A549 (cell line): ENCODE results near the gene CDK14.

Source experiments
- EHMT2 ChIP-seq: fragments of 200-600 bp; sonication (generic); IDR thresholded peaks from 2 replicates; pipeline ENCODE4 v1.6.1; 2016; ENCODE audit warnings: antibody characterized with exemption, low read depth, mild to moderate bottlenecking, moderate library complexity
- EP300 ChIP-seq, 2 experiments: fragments of >200 bp; sonication (Bioruptor Twin); formaldehyde crosslinking; IDR thresholded peaks; 2 replicates in 1 of 2; 3 replicates in 1 of 2; pipeline ENCODE4 v1.6.1; 2016 to 2017
- HEYL ChIP-seq: fragments of 250-450 bp; sonication (Bioruptor Pico); IDR thresholded peaks from 2 replicates; pipeline ENCODE4 v1.8.0; 2021; ENCODE audit warnings: mild to moderate bottlenecking, moderate library complexity
- MAZ ChIP-seq: fragments of 150-350 bp; IDR thresholded peaks from 2 replicates; pipeline ENCODE4 v1.6.1; 2014; ENCODE audit warnings: antibody characterized with exemption, low read depth, low read length, borderline replicate concordance
- POLR2A ChIP-seq: IDR thresholded peaks from 2 replicates; pipeline ENCODE4 v1.6.1; 2012; ENCODE audit warnings: mild to moderate bottlenecking, low read length
- SREBF2 ChIP-seq: fragments of 450-650 bp; IDR thresholded peaks from 2 replicates; pipeline ENCODE4 v1.6.1; 2014; ENCODE audit warnings: mild to moderate bottlenecking, moderate library complexity
- USF2 ChIP-seq: fragments of 450-650 bp; IDR thresholded peaks from 2 replicates; pipeline ENCODE4 v1.6.1; 2014; ENCODE audit warnings: antibody characterized with exemption
- TF ChIP-seq, protein P1 (sequence below): fragments of 200-600 bp; sonication (generic); IDR thresholded peaks from 2 replicates; pipeline ENCODE4 v1.6.1; 2016; ENCODE audit warnings: antibody characterized with exemption, mild to moderate bottlenecking, moderate library complexity
- TF ChIP-seq, protein P2 (sequence below): fragments of >200 bp; sonication (Bioruptor Twin); formaldehyde crosslinking; IDR thresholded peaks from 3 replicates; pipeline ENCODE4 v1.5.1; 2016
- TF ChIP-seq, protein P3 (sequence below): IDR thresholded peaks from 2 replicates; pipeline ENCODE4 v1.6.1; 2012

GRCh38 chr7:90972906-90973550 is 376.9 kb downstream of the CDK14 start:
- TF ChIP-seq, protein P1, sequence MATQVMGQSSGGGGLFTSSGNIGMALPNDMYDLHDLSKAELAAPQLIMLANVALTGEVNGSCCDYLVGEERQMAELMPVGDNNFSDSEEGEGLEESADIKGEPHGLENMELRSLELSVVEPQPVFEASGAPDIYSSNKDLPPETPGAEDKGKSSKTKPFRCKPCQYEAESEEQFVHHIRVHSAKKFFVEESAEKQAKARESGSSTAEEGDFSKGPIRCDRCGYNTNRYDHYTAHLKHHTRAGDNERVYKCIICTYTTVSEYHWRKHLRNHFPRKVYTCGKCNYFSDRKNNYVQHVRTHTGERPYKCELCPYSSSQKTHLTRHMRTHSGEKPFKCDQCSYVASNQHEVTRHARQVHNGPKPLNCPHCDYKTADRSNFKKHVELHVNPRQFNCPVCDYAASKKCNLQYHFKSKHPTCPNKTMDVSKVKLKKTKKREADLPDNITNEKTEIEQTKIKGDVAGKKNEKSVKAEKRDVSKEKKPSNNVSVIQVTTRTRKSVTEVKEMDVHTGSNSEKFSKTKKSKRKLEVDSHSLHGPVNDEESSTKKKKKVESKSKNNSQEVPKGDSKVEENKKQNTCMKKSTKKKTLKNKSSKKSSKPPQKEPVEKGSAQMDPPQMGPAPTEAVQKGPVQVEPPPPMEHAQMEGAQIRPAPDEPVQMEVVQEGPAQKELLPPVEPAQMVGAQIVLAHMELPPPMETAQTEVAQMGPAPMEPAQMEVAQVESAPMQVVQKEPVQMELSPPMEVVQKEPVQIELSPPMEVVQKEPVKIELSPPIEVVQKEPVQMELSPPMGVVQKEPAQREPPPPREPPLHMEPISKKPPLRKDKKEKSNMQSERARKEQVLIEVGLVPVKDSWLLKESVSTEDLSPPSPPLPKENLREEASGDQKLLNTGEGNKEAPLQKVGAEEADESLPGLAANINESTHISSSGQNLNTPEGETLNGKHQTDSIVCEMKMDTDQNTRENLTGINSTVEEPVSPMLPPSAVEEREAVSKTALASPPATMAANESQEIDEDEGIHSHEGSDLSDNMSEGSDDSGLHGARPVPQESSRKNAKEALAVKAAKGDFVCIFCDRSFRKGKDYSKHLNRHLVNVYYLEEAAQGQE: no peak
- TF ChIP-seq, protein P2, sequence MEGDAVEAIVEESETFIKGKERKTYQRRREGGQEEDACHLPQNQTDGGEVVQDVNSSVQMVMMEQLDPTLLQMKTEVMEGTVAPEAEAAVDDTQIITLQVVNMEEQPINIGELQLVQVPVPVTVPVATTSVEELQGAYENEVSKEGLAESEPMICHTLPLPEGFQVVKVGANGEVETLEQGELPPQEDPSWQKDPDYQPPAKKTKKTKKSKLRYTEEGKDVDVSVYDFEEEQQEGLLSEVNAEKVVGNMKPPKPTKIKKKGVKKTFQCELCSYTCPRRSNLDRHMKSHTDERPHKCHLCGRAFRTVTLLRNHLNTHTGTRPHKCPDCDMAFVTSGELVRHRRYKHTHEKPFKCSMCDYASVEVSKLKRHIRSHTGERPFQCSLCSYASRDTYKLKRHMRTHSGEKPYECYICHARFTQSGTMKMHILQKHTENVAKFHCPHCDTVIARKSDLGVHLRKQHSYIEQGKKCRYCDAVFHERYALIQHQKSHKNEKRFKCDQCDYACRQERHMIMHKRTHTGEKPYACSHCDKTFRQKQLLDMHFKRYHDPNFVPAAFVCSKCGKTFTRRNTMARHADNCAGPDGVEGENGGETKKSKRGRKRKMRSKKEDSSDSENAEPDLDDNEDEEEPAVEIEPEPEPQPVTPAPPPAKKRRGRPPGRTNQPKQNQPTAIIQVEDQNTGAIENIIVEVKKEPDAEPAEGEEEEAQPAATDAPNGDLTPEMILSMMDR: no peak
- TF ChIP-seq EP300 (IDR thresholded peaks at IDR 0.05) (no peak), POLR2A (no peak), MAZ (no peak), SREBF2 (no peak), EHMT2 (no peak), HEYL (no peak), USF2 (no peak)
- TF ChIP-seq, protein P3, sequence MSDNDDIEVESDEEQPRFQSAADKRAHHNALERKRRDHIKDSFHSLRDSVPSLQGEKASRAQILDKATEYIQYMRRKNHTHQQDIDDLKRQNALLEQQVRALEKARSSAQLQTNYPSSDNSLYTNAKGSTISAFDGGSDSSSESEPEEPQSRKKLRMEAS: no peak
